HG02588 (cell line): ENCODE results near the gene TAGAP.

Experiments used
- ATAC-seq: cut with Tn5 transposase; IDR thresholded peaks from one replicate; pipeline ENCODE4 v1.9.1; 2021; ENCODE audit warnings: mild to moderate bottlenecking, moderate library complexity; ENCODE audit not compliant: unreplicated experiment

The TAGAP gene

GRCh38 chr6:159074120-159074684, 29.4 kb upstream of the TAGAP start:
- no peak for ATAC-seq

- ATAC-seq: no peak
Measured at GRCh38 chr6:159071843-159072769, 27.3 kb upstream of the TAGAP start.

- ATAC-seq: no peak
Measured at GRCh38 chr6:159068904-159069578, 24.2 kb upstream of the TAGAP start.

- peak; percentile 53 for ATAC-seq
Measured at GRCh38 chr6:159067334-159067733, 22.5 kb upstream of the TAGAP start.

GRCh38 chr6:159066483-159066882, 21.7 kb upstream of the TAGAP start:
- ATAC-seq: no peak

GRCh38 chr6:159065759-159066329, 21.1 kb upstream of the TAGAP start:
- no peak for ATAC-seq

GRCh38 chr6:159065091-159065490, 20.3 kb upstream of the TAGAP start:
- no peak for ATAC-seq

- no peak for ATAC-seq
Measured at GRCh38 chr6:159064477-159064876, 19.7 kb upstream of the TAGAP start.

- ATAC-seq: no peak
Measured at GRCh38 chr6:159063549-159063948, 18.8 kb upstream of the TAGAP start.

- no peak for ATAC-seq
Measured at GRCh38 chr6:159062976-159063375, 18.2 kb upstream of the TAGAP start.

- no peak for ATAC-seq
Measured at GRCh38 chr6:159062564-159062945, 17.8 kb upstream of the TAGAP start.

GRCh38 chr6:159061805-159062563, 17.2 kb upstream of the TAGAP start:
- no peak for ATAC-seq

- no peak for ATAC-seq
Measured at GRCh38 chr6:159061146-159061545, 16.4 kb upstream of the TAGAP start.

GRCh38 chr6:159059885-159060506, 15.2 kb upstream of the TAGAP start:
- ATAC-seq: no peak

GRCh38 chr6:159059141-159059540, 14.3 kb upstream of the TAGAP start:
- ATAC-seq: no peak

GRCh38 chr6:159056899-159057298, 12.1 kb upstream of the TAGAP start:
- no peak for ATAC-seq

- ATAC-seq: no peak
Measured at GRCh38 chr6:159056432-159056831, 11.6 kb upstream of the TAGAP start.

- no peak for ATAC-seq
Measured at GRCh38 chr6:159056003-159056402, 11.2 kb upstream of the TAGAP start.

- ATAC-seq: no peak
Measured at GRCh38 chr6:159053781-159054398, 9.1 kb upstream of the TAGAP start.

GRCh38 chr6:159052720-159053119, 7.9 kb upstream of the TAGAP start:
- ATAC-seq: no peak
